Measurements from ENCODE around the gene DAAM1.

DAAM1 gene

GRCh38 chr14:59204305-59204704 is 15.8 kb downstream of the DAAM1 start:
- TF ChIP-seq CTCF (IDR thresholded peaks at IDR 0.05) = no peak
- no peak for DNase-seq
- Histone ChIP-seq H3K36me3 (no peaks in the 10 kb centered on the region), H3K4me3 (no peak overlapping the region), H3K27ac (no peak overlapping the region), H3K27me3 (no peaks in the 10 kb centered on the region), H3K4me1 (peaks cover 0 to 76% (median 32%) of the 10 kb centered on the region in 4 donors), H3K9me3 (no peaks in the 10 kb centered on the region)
- intact Hi-C loops (cut with DNase I; ENCODE audit: low total_unique reads) = no loop called here

- no peak overlapping the region for H3K4me3 ChIP-seq
- DNase-seq = no peak
- H3K27me3 ChIP-seq = no peaks in the 10 kb centered on the region
- H3K27ac ChIP-seq = no peak overlapping the region
- H3K4me1 ChIP-seq = peaks cover 0 to 69% (median 30%) of the 10 kb centered on the region in 4 donors
- no peak for TF ChIP-seq CTCF (IDR thresholded peaks at IDR 0.05)
- H3K36me3 ChIP-seq = no peaks in the 10 kb centered on the region
- H3K9me3 ChIP-seq = no peaks in the 10 kb centered on the region
- intact Hi-C loops (cut with DNase I; ENCODE audit: low total_unique reads) = no loop called here
These were observed 18.4 kb downstream of the DAAM1 start for GRCh38 chr14:59206892-59207291.

- TF ChIP-seq CTCF (IDR thresholded peaks at IDR 0.05) = no peak
- H3K4me1 ChIP-seq = peaks cover 0 to 66% (median 30%) of the 10 kb centered on the region in 4 donors
- H3K36me3 ChIP-seq = no peaks in the 10 kb centered on the region
- no peak for DNase-seq
- intact Hi-C loops (cut with DNase I; ENCODE audit: low total_unique reads) = no loop called here
- H3K9me3 ChIP-seq = no peaks in the 10 kb centered on the region
- no peaks in the 10 kb centered on the region for H3K27me3 ChIP-seq
- H3K27ac ChIP-seq = peak overlapping the region in 1 of 2 donors; percentile 24
- H3K4me3 ChIP-seq = no peak overlapping the region
These were observed 19.1 kb downstream of the DAAM1 start for GRCh38 chr14:59207506-59207933.

GRCh38 chr14:59208224-59208814 is 19.9 kb downstream of the DAAM1 start:
- Histone ChIP-seq H3K36me3 (no peaks in the 10 kb centered on the region), H3K27me3 (no peaks in the 10 kb centered on the region), H3K4me1 (peaks cover 0 to 73% (median 30%) of the 10 kb centered on the region in 4 donors), H3K4me3 (no peak overlapping the region), H3K9me3 (no peaks in the 10 kb centered on the region), H3K27ac (peak overlapping the region; percentile 24 to 36)
- no peak for TF ChIP-seq CTCF (IDR thresholded peaks at IDR 0.05)
- intact Hi-C loops (cut with DNase I; ENCODE audit: low total_unique reads) = no loop called here
- no peak for DNase-seq

DNA sequence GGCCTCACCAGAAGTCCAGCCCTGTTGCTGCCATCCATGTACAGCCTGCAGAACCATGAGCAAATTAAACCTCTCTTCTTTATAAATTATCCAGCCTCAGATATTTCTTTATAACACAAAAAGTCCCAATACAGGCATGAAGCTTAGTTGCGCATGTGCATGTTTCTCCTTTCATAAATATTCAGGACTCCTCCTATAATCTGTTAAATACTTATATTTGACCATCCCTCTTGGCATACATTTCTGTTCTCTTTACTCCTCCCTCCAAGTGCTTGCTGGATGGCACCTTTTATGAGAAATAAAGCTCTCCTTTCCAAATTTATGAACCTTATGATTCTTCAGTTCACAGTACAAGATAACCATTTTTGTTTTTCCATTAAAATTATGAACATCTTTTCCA is 20.5 kb downstream of the DAAM1 start:
- no peaks in the 10 kb centered on the region for H3K36me3 ChIP-seq
- peak overlapping the region in 1 of 2 donors; percentile 24 for H3K27ac ChIP-seq
- no peaks in the 10 kb centered on the region for H3K9me3 ChIP-seq
- no peak overlapping the region for H3K4me3 ChIP-seq
- H3K27me3 ChIP-seq = no peaks in the 10 kb centered on the region
- no peak for DNase-seq
- intact Hi-C loops (cut with DNase I; ENCODE audit: low total_unique reads) = no loop called here
- H3K4me1 ChIP-seq = peaks cover 0 to 73% (median 30%) of the 10 kb centered on the region in 4 donors
- no peak for TF ChIP-seq CTCF (IDR thresholded peaks at IDR 0.05)

Measured in tibial artery (tissue), 4 donors.